SK-N-SH treated with all-trans-retinoic acid at 6 μM for 48 hours (cell line): Measurements from ENCODE around the gene EMSY.
"Not testable (repeated sequence)": the region's sequence is repeated elsewhere in the genome, so short reads cannot be mapped to it uniquely, and the experiment has no call there.

Source experiments
- ATAC-seq: fragments of 200-7000 bp; cut with Tn5 transposase; 3 replicates; pipeline ENCODE4 v1.9.1; 2020; ENCODE audit warnings: mild to moderate bottlenecking, moderate library complexity
- ARNTL ChIP-seq: fragments of 450-650 bp; formaldehyde crosslinking; IDR thresholded peaks from 2 replicates; pipeline ENCODE4 v1.5.0; 2020; ENCODE audit warnings: low read depth, mild to moderate bottlenecking, moderate library complexity, borderline replicate concordance
- BACH2 ChIP-seq: fragments of 250-450 bp; sonication (Bioruptor Pico); IDR thresholded peaks from 2 replicates; pipeline ENCODE4 v1.9.0; 2021; ENCODE audit warnings: mild to moderate bottlenecking, borderline replicate concordance
- CSDC2 ChIP-seq: fragments of 250-450 bp; sonication (Bioruptor Pico); IDR thresholded peaks from 2 replicates; pipeline ENCODE4 v1.5.0; 2020; ENCODE audit warnings: mild to moderate bottlenecking, moderate library complexity
- CSRNP3 ChIP-seq: fragments of 250-450 bp; sonication (Bioruptor Pico); IDR thresholded peaks from 2 replicates; pipeline ENCODE4 v1.5.1; 2021; ENCODE audit warnings: mild to moderate bottlenecking, moderate library complexity
- ESRRG ChIP-seq: fragments of 250-450 bp; sonication (Bioruptor Pico); IDR thresholded peaks from 2 replicates; pipeline ENCODE4 v1.6.1; 2021; ENCODE audit warnings: mild to moderate bottlenecking
- ISL1 ChIP-seq: fragments of 250-450 bp; sonication (Bioruptor Pico); IDR thresholded peaks from 2 replicates; pipeline ENCODE4 v2.1.2; 2022; ENCODE audit warnings: mild to moderate bottlenecking, moderate library complexity
- PATZ1 ChIP-seq: fragments of 250-450 bp; sonication (Bioruptor Pico); IDR thresholded peaks from 2 replicates; pipeline ENCODE4 v1.8.0; 2020; ENCODE audit warnings: mild to moderate bottlenecking, moderate library complexity, borderline replicate concordance
- POU6F1 ChIP-seq: fragments of 250-450 bp; sonication (Bioruptor Pico); IDR thresholded peaks from 2 replicates; pipeline ENCODE4 v1.8.0; 2021; ENCODE audit warnings: low read depth, mild to moderate bottlenecking, moderate library complexity, borderline replicate concordance
- RARB ChIP-seq: fragments of 250-450 bp; sonication (Bioruptor Pico); IDR thresholded peaks from 2 replicates; pipeline ENCODE4 v1.8.0; 2021; ENCODE audit warnings: mild to moderate bottlenecking, moderate library complexity
- SNAI2 ChIP-seq: fragments of 250-450 bp; sonication (Bioruptor Pico); IDR thresholded peaks from 2 replicates; pipeline ENCODE4 v1.5.0; 2020; ENCODE audit warnings: mild to moderate bottlenecking, moderate library complexity
- ZC3H10 ChIP-seq: fragments of 250-450 bp; sonication (Bioruptor Pico); IDR thresholded peaks from 2 replicates; pipeline ENCODE4 v1.5.1; 2021; ENCODE audit warnings: mild to moderate bottlenecking, moderate library complexity
- ZFP3 ChIP-seq: fragments of 250-450 bp; sonication (Bioruptor Pico); IDR thresholded peaks from 2 replicates; pipeline ENCODE4 v1.5.0; 2020; ENCODE audit warnings: mild to moderate bottlenecking, moderate library complexity
- ZFP30 ChIP-seq: fragments of 450-650 bp; formaldehyde crosslinking; IDR thresholded peaks from 2 replicates; pipeline ENCODE4 v1.5.0; 2022; ENCODE audit warnings: mild to moderate bottlenecking, moderate library complexity
- ZNF565 ChIP-seq: fragments of 450-650 bp; formaldehyde crosslinking; conservative IDR thresholded peaks from 2 replicates; pipeline ENCODE4 v1.5.0; 2020; ENCODE audit warnings: low read depth, mild to moderate bottlenecking, moderate library complexity
- TF ChIP-seq, protein P1 (sequence below): fragments of 250-450 bp; sonication (Bioruptor Pico); IDR thresholded peaks from 2 replicates; pipeline ENCODE4 v1.5.0; 2020; ENCODE audit warnings: mild to moderate bottlenecking, moderate library complexity
- TF ChIP-seq, protein P2 (sequence below): fragments of 250-450 bp; sonication (Bioruptor Pico); IDR thresholded peaks from 2 replicates; pipeline ENCODE4 v1.5.1; 2020; ENCODE audit warnings: low read depth, mild to moderate bottlenecking, moderate library complexity

Gene EMSY

GRCh38 chr11:76592025-76592914, 147.5 kb downstream of the EMSY start:
- TF ChIP-seq PATZ1 (CRISPR knock-in tag) (no peak), ESRRG (CRISPR knock-in tag) (no peak), POU6F1 (no peak), SNAI2 (CRISPR knock-in tag) (no peak), ZC3H10 (CRISPR knock-in tag) (no peak), CSRNP3 (CRISPR knock-in tag) (no peak), ISL1 (no peak), RARB (CRISPR knock-in tag) (no peak), BACH2 (CRISPR knock-in tag) (no peak), CSDC2 (no peak), ZFP30 (CRISPR knock-in tag) (no peak), ZNF565 (CRISPR knock-in tag) (no peak), ZFP3 (CRISPR knock-in tag) (no peak)
- TF ChIP-seq, protein P1, sequence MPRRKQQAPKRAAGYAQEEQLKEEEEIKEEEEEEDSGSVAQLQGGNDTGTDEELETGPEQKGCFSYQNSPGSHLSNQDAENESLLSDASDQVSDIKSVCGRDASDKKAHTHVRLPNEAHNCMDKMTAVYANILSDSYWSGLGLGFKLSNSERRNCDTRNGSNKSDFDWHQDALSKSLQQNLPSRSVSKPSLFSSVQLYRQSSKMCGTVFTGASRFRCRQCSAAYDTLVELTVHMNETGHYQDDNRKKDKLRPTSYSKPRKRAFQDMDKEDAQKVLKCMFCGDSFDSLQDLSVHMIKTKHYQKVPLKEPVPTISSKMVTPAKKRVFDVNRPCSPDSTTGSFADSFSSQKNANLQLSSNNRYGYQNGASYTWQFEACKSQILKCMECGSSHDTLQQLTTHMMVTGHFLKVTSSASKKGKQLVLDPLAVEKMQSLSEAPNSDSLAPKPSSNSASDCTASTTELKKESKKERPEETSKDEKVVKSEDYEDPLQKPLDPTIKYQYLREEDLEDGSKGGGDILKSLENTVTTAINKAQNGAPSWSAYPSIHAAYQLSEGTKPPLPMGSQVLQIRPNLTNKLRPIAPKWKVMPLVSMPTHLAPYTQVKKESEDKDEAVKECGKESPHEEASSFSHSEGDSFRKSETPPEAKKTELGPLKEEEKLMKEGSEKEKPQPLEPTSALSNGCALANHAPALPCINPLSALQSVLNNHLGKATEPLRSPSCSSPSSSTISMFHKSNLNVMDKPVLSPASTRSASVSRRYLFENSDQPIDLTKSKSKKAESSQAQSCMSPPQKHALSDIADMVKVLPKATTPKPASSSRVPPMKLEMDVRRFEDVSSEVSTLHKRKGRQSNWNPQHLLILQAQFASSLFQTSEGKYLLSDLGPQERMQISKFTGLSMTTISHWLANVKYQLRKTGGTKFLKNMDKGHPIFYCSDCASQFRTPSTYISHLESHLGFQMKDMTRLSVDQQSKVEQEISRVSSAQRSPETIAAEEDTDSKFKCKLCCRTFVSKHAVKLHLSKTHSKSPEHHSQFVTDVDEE (CRISPR knock-in tag) = no peak
- no peak for ATAC-seq

GRCh38 chr11:76592961-76593360, 148.1 kb downstream of the EMSY start:
- no peak for ATAC-seq
- no peak for TF ChIP-seq ARNTL (CRISPR knock-in tag)
- TF ChIP-seq PATZ1 (CRISPR knock-in tag) = no peak
- no peak for TF ChIP-seq ZNF565 (CRISPR knock-in tag)

GRCh38 chr11:76595091-76595490, 150.3 kb downstream of the EMSY start:
- not testable (repeated sequence) for ATAC-seq

GRCh38 chr11:76596652-76597051, 151.8 kb downstream of the EMSY start:
- ATAC-seq = no peak
- TF ChIP-seq, protein P2, sequence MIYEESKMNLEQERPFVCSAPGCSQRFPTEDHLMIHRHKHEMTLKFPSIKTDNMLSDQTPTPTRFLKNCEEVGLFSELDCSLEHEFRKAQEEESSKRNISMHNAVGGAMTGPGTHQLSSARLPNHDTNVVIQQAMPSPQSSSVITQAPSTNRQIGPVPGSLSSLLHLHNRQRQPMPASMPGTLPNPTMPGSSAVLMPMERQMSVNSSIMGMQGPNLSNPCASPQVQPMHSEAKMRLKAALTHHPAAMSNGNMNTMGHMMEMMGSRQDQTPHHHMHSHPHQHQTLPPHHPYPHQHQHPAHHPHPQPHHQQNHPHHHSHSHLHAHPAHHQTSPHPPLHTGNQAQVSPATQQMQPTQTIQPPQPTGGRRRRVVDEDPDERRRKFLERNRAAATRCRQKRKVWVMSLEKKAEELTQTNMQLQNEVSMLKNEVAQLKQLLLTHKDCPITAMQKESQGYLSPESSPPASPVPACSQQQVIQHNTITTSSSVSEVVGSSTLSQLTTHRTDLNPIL (CRISPR knock-in tag) = no peak
- TF ChIP-seq ZFP30 (CRISPR knock-in tag) = no peak
- no peak for TF ChIP-seq ZFP3 (CRISPR knock-in tag)
- no peak for TF ChIP-seq PATZ1 (CRISPR knock-in tag)
- TF ChIP-seq ZC3H10 (CRISPR knock-in tag) = no peak
- no peak for TF ChIP-seq ESRRG (CRISPR knock-in tag)
- TF ChIP-seq, protein P1 (CRISPR knock-in tag) = no peak
